NCI-H774 (cell line): ENCODE results near the gene GRM5.
"Not testable (repeated sequence)": the region's sequence is repeated elsewhere in the genome, so short reads cannot be mapped to it uniquely, and the experiment has no call there.

Source experiments
- DNase-seq: peaks from one replicate; lab custom pipeline; 2025; lab: John Stamatoyannopoulos, UW

Gene GRM5

DNA sequence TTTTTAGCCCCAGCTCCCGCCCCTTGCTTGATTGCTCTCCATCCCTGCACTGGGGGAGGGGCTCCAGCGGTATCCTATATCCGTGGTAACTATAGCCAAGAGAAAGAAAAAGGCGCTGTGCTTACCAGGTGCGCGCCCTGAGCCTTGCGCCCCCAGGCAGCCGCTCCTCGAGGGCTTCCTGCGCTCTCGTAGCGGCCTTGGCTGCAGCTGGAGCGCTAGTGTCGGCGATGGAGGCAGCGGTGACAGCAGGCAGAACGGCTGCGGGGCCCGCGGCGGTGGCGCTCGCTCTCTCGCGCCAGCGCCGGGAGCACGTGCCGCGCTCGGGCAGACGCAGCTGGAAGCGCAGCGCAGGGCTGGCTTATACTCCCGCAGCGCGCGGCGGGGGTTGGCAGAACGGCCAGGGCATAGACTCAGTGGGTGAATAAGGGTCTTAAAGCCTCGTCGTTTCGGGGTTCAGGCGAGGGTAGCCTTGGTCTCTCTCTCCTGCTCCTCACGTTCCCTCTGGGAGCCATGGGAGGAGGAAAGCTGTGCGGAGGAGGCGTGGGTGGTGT lies at the start of gene GRM5:
Gene GRM5 (minus strand): TSS at position 332 of the 551 bp plus-strand sequence. CDS start 18,110 bp downstream, outside the sequence.
- not testable (repeated sequence) for DNase-seq

DNA sequence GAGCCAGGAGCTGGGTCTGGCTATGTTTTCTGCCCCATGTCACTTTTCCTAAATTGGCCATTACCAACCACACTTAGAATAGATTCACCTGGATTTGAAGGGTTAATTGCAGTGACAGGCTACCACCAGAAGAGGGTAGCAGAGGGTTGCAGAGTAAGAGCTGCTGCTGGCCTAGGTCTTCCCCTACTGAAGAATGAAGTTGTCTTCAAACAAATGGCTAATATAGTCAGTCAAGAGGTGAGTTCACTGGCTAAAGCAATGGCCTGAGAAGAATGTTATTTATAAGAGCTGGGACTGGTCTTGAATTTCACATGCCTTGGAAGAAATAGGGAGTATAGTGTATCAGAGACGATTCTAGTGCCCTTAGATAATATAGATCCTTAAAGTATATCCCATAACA lies 32.2 kb upstream of the GRM5 start:
- peak; percentile 4 for DNase-seq

DNA sequence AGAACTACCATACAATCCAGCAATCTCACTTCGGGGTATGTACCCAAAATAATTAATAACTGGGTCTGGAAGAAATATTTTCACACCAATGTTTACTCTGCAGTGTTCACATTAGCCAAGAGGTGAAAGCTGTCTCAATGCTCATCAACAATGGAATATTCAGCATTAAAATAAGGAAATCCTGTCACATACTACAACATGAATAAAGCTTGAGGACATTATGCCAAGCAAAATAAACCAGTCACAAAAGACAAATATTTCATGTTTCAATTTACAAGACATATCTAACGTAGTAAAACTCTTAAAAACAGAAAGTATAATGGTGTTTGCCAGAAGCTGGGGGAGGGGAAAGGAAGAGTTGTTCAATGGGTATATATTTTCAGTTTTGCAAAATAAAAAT lies 28.0 kb upstream of the GRM5 start:
- DNase-seq: not testable (repeated sequence)

DNA sequence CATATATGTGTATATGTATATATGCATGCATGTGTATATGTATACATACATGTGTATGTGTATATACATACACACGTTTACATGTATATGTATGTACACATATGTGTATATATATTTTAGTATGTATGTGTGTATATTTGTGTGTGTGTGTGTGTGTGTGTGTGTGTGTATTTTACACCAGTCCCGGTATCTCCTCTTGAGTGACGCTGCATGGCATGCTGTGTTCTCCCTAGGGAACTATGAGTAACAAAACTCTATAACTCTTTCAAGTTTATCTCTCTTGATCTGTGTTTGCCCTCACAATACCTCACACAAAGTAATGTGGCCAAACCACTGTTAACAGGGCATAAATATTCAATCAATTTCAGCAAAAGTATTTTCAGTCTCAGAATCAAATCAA lies 19.2 kb upstream of the GRM5 start:
- not testable (repeated sequence) for DNase-seq

- not testable (repeated sequence) for DNase-seq
These were observed 5.1 kb upstream of the GRM5 start for GRCh38 chr11:89070911-89071310.

DNA sequence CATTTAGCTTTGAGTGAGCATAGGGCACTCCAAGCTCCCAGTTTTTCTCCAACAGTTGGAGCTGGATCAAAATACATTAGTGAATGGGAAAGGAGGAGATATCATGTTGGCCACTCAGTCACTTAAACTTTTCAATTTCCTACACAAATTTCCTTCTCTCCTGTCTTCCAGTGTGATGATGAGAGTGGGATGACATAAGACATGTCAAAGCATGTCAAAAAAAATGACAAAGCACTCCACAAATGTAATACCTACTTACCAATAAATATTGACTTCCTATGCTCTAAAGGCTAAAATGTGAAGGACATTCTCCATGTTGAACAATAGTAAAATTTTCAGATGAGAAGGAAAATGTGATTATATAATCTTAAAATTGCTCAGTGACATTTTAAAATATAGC lies 1.5 kb upstream of the GRM5 start:
- no peak for DNase-seq

- no peak for DNase-seq
These were observed 716 bp downstream of the GRM5 start for GRCh38 chr11:89065066-89065465.

DNA sequence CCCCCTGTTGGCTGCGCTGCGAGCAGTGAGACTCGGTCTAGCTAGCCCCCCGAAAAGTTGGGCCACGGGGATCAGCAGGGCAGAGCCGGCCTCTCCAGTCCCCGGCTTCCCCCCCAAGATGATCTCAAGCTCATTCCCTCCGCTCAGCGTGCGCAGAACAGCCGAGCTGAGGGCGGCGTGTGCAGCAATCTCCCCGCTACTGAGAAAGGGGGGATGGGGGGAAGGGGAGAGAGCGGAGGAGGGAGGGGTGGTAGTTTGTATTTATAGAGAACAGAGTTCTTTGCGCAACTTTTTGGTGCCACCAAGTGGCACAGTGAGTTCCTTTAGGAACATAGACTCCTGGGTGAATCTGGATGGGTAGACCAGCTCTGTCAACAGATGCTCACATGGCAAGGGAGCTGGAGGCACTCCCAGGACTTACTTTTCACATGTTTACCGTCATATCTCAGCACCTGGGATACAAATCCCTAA lies 2.3 kb downstream of the GRM5 start:
- DNase-seq: not testable (repeated sequence)

GRCh38 chr11:89062771-89063298 lies 2.9 kb downstream of the GRM5 start:
- DNase-seq: not testable (repeated sequence)

- DNase-seq: not testable (repeated sequence)
These were observed 3.9 kb downstream of the GRM5 start for GRCh38 chr11:89061839-89062238.

DNA sequence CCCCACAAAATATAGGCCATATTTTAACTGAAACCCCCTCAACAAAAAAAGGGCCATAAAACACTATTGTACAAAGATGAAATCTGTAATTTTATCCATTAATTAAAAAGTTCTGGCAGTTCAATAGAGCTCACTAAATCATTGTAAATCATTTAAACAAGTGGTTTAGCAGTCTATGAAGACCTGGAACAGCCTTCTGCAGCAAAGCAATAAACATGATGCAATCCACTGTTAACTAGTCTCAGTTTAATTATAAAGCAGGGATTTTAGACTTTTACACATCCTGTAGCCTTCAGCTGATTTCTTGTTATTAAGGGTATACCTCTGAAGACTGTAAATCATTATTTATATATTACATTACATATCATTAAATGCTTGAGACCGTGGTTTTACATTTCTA lies 8.4 kb downstream of the GRM5 start:
- DNase-seq: not testable (repeated sequence)

DNA sequence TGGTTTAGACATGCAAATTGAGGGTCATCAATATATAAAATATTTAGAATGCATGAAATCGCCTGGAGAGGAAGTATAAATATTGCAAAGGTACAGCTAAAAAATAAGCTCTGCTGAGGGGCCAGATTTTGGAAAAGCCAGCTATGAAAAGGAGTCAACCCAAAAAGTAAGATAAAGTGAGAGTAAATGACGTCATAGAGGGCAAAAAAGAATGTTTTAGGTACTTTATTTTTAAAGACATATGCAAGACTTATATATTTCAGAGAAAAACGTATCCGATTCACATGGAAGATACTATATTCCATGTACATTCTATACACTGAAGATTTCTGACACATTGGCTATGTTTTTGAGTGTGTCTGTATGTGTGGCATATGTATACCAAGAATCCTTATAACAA lies 13.6 kb downstream of the GRM5 start:
- DNase-seq: no peak

GRCh38 chr11:89047159-89047558 lies 18.6 kb downstream of the GRM5 start:
- DNase-seq: not testable (repeated sequence)

DNA sequence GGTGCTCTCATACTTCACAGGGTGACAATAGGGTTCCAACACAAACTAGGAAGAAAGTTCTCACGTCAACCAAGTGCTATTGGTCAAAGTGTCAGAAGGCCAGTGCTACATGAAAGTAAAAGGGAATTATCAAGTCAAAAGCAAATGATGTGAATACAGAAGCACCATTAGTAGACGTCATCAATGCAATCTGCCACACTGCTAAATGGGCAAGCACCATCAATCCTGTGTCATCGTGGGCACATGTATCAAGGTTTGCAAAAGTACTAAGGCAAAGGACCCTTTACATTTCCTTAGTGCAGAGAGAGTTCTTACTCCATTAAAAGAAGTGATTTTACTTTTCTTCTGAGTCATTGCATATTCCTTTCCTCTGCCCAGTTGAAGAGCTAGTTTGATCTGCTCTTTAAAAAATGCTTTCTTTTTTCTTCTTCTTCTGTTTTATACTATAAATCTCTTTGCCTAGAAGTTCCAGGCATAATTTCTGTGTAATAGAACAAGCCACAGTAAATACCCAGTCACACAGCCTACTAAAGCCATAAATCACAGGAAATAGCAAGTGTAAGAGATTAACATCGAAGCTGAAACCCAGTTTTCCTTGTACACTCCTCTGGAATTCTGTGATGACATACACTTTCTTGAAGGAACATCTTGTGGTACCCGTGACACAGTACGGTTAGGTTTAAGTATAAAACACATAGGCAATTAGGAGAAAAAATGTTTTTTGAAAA lies 21.8 kb downstream of the GRM5 start:
- DNase-seq: not testable (repeated sequence)

- DNase-seq: not testable (repeated sequence)
These were observed 36.1 kb downstream of the GRM5 start for GRCh38 chr11:89029671-89030070.

DNA sequence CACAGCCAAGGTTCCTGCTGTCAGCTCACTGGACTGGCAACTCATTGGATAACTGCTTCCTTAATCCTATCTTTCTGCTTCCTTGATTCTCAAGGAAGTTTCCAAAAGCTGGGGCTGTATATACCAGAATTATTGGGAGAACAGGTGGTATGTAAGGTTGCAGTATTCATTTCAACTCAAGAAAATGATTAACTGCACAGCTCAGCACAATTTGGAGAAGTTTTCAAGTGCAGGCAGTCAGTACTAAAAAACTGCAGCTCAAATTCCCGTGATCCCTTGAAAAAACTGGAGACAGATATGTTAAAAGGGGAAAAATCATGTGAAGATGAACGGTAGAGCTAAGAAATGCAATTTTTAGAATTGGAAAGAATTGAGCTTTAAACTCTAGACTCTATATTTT lies 44.4 kb downstream of the GRM5 start:
- DNase-seq: no peak

GRCh38 chr11:89019827-89020547 lies 45.8 kb downstream of the GRM5 start:
- DNase-seq: not testable (repeated sequence)

- no peak for DNase-seq
These were observed 49.6 kb downstream of the GRM5 start for GRCh38 chr11:89016214-89016613.

DNA sequence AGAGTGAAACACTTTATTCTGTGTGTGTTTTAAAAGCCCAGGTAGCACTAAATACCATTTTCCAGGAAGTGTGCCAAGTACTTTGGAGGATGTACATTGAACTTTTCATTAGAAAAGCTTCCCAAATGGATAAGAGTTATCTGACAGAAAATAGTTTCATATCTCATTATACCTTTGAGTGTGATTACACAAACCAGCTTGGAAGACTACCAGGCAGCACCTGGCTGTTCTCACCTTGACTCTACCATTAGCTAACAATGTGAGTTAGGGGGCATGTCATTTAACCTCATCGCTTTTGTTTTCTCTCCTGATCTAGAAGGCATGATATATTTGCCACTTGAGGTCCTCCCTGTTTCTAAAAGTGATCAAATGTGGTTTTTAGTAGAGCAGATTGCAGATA lies 50.2 kb downstream of the GRM5 start:
- peak; percentile 18 for DNase-seq

DNA sequence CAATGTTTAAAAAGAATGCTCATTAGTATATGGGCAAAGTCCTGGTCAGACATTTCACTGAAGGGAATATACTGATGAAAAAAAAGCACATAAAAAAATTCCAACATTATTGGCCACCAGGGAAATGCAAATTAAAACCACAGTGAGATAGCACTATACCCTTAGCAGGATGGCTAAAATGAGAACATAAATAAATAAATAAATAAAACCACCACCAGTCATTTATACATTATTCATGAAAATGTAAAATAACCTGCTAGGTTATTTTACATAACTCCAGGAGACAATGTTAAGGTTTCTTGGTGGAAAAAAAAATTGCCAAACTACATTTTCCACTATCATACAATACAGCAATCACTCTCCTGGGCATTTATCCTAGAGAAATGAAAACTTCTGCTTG lies 64.9 kb downstream of the GRM5 start:
- not testable (repeated sequence) for DNase-seq

DNA sequence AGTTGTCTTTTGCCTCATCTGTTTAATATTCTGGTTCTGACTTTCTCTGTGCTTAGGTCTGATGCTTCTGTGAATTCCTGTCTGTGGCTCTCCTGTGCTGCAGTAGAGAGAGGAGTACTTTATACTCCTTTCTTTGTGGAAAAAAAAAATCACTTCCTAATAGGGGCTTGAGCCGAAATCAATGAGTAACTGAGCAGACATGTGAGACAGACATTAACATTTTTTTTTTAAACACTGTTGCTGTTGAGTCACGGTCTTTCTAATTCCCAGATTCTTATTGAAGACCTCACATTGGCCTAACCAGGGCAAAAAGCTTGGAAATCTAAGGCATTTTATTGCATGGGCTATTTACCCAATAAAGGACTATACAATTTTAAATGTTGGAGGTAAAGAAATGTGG lies 86.1 kb downstream of the GRM5 start:
- no peak for DNase-seq

DNA sequence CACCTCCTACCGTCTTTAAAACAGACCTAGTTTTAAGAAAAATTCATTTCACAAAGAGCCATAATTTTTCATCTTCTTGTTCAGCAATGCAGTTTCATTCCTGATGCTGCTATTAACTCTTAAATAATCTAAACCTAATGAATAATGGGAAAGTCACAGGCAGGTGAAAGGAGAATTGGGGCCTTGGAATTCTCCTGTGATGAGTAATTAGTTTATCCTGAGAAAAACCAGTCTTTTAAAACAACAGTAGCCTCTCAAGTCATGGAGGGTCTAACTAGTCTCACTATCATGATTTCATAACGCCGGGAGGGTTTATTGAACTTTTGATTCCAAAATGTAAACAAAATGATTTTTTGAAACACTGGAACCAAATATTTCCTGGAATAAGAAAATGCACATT lies 86.8 kb downstream of the GRM5 start:
- DNase-seq: not testable (repeated sequence)

- DNase-seq: not testable (repeated sequence)
These were observed 90.3 kb downstream of the GRM5 start for GRCh38 chr11:88975441-88975840.
